Large intestine (tissue), 3 donors: Measurements from ENCODE around the gene INTS13. TPM values are rescaled to one million over a fixed set of nuclear protein-coding genes. Genes with fewer than 3 reads are reported as not detected.
"Not testable (repeated sequence)": the region's sequence is repeated elsewhere in the genome, so short reads cannot be mapped to it uniquely, and the experiment has no call there.

Source experiments
- DNase-seq, 2 donors: peaks; one replicate each; pipeline versions ENCODE4 v3.0.0 to v3.0.0-alpha.2; 2013
- H3K27ac ChIP-seq: one replicate; pipeline ENCODE4 v1.5.1; 2013; ENCODE audit warnings: low read length
- H3K27me3 ChIP-seq: 2 replicates; pipeline ENCODE4 v1.6.1; 2013; ENCODE audit warnings: low read length; ENCODE audit not compliant: control insufficient read depth, insufficient read depth
- H3K36me3 ChIP-seq: 2 replicates; pipeline ENCODE4 v1.6.1; 2013; ENCODE audit warnings: low read length; ENCODE audit not compliant: control insufficient read depth, insufficient read depth
- H3K4me1 ChIP-seq: one replicate; pipeline ENCODE4 v1.6.1; 2013; ENCODE audit warnings: low read length; ENCODE audit not compliant: control insufficient read depth, insufficient read depth
- H3K4me3 ChIP-seq: one replicate; pipeline ENCODE4 v1.5.1; 2013; ENCODE audit warnings: low read length
- H3K9me3 ChIP-seq: one replicate; pipeline ENCODE4 v1.6.1; 2013; ENCODE audit warnings: mild to moderate bottlenecking, low read depth, low read length, moderate library complexity; ENCODE audit not compliant: control insufficient read depth
- WGBS: methylation state at CpG from one replicate; pipeline ENCODE4 v1.1.5; 2013; ENCODE audit warnings: low lambda C conversion rate; ENCODE audit not compliant: insufficient coverage; 5-methylcytosine and 5-hydroxymethylcytosine counted together
- polyA plus RNA-seq: library from polyadenylated mRNA; unstranded; fragments of 120-200 nt; gene quantifications from one replicate; pipeline ENCODE4 v1.2.1, GENCODE V29; 2013

INTS13 gene
- polyA plus RNA-seq, 1 donor: 20.8 TPM

DNA sequence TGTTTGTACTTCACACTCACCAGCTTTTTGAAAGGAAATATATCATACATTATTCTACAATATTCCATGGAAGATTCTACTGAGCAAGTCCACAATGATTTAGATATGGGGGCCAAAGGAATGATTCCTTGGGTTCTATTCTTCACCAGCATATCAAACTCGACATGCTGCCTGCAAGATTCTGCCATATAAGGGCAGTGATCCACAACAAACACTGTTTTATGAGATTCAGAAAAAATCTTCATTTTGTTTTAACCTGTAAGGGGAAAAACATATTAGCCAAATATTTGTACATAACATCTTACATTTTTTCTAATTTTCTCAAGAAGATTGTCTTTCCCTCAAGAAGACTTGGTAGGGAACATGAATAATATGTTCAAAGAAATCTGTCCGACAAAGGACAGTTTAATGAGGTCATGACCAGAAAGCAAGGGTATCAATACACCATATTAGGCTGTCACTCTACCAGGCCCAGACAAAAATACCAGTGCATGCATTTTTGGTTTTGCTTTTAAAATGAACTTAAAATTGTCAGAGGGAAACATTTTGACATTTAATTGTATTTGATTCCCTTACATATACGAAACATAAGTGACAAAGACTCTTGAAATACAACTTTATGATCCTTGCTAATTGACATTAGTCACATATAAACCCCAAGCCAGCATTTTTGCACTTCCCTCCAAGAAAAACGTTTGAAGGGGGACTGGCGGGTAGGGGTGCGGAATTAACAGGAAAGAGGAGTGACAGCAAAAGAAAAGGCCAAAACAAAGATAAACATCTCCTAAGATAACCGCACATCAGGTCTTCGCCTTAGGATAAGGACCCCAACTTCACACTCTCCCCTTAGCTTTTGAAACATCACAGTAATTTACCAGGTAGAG is 980 bp downstream of the INTS13 start:
- no peaks in the 10 kb centered on the region for H3K27me3 ChIP-seq
- H3K36me3 ChIP-seq: no peaks in the 10 kb centered on the region
- no peaks in the 10 kb centered on the region for H3K9me3 ChIP-seq
- peak overlapping the region; percentile 98 for H3K4me3 ChIP-seq
- 0% methylated on average over 1 of the region's 8 CpGs for WGBS
- DNase-seq: peak in 1 of 2 donors; percentile 18
- peak overlapping the region; percentile 97 for H3K27ac ChIP-seq
- peaks cover 8% of the 10 kb centered on the region for H3K4me1 ChIP-seq

DNA sequence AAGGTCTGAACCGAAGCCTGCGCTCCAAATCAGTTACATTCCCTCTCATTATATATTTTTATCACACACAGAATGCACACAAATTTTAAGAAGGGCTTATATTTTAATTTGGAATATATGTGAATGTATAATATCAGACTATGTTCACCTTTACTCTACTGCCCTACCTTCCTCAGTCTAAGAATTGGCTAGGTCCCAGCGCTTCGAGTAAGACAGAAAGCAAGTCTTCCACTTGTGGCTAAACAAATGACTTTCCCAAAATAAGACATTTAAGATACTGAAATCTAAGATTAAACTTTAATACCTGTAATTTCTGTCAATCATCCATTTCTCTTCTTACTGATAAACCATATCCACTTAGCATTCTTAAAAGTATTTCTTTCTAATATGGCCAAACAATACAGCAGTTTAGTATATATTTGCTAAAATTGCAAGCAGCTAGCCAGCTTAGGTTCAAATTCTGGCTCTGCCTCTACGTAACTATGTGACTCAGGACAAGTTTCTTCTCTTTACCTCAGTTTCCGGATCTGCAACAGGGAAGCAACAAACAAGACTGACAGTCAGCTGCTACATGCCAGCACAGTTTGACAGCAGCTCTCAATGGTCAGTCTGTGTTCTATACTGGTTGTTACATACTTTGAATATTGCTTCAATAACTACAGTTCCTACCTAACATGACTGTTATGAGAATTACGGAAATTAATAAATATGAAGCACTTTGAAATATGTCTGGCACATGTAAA is 2.0 kb downstream of the INTS13 start:
- no peaks in the 10 kb centered on the region for H3K27me3 ChIP-seq
- H3K36me3 ChIP-seq: peaks cover 3% of the 10 kb centered on the region
- H3K9me3 ChIP-seq: no peaks in the 10 kb centered on the region
- no peak for DNase-seq
- H3K27ac ChIP-seq: no peak overlapping the region
- H3K4me3 ChIP-seq: no peak overlapping the region
- H3K4me1 ChIP-seq: peaks cover 8% of the 10 kb centered on the region
- no CpG with 5 or more reads among the region's 7 CpGs for WGBS

DNA sequence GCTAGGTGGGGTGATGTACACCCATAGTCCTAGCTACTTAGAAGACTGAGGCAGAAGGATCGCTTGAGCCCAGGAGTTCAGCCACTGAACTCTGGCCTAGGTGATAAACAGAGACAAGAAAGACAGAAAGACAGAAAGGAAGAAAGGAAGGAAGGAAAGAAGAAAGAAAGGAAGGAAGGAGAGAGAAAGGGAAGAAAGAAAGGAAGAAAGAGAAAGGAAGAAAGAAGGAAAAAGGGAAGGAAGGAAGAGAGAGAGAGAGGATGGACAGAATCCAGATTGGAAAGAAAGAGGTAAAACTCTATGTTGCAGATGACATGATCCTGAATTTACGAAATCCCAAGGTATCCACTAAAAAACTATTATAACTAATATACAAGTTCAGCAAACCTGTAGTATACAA is 8.2 kb downstream of the INTS13 start:
- Histone ChIP-seq H3K36me3 (peaks cover 27% of the 10 kb centered on the region), H3K27me3 (no peaks in the 10 kb centered on the region), H3K4me1 (no peaks in the 10 kb centered on the region), H3K4me3 (no peak overlapping the region), H3K9me3 (no peaks in the 10 kb centered on the region), H3K27ac (no peak overlapping the region)
- DNase-seq: no peak
- 100% methylated on average over 2 of the region's 2 CpGs for WGBS

DNA sequence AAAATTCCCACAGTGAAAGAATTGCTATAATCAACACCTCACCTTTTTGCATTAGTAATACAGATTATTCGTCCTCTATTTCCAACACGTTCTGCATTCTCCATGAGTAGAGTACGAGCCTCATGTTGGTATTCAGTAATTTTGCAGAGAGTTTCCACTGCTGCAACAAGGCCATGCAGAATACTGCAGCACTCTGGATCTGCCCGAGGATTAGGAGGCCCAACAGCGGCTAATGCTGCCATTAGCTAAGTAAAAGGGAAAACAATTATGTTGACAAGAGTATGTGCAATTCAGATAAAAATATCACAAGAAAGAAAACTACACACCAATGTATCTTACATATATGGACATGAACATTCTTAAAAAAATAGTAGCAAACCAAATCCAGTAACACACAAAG is 9.1 kb downstream of the INTS13 start:
- H3K27ac ChIP-seq: no peak overlapping the region
- no peak for DNase-seq
- WGBS: no CpG with 5 or more reads among the region's 5 CpGs
- H3K4me1 ChIP-seq: no peaks in the 10 kb centered on the region
- peaks cover 29% of the 10 kb centered on the region for H3K36me3 ChIP-seq
- H3K9me3 ChIP-seq: no peaks in the 10 kb centered on the region
- H3K4me3 ChIP-seq: no peak overlapping the region
- no peaks in the 10 kb centered on the region for H3K27me3 ChIP-seq

DNA sequence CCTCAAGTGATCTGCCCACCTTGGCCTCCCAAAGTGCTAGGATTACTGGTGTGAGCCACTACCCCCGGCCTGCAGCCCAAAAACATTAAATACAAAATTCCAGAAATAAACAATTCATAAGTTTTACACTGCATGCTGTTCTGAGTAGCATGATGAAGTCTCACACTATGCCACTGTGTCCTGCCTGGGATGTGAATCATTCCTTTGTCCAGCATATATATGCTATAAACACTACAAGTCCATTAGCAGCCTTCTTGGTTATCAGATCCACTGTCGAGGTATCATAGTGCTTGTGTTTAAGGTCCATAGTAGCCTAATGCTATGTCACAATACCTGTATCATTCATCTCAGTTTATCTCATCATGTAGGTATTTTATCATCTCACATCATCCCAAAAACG is 15.9 kb downstream of the INTS13 start:
- Histone ChIP-seq H3K4me1 (no peaks in the 10 kb centered on the region), H3K9me3 (no peaks in the 10 kb centered on the region), H3K36me3 (peaks cover 29% of the 10 kb centered on the region), H3K27me3 (no peaks in the 10 kb centered on the region), H3K27ac (no peak overlapping the region), H3K4me3 (no peak overlapping the region)
- no peak for DNase-seq
- 100% methylated on average over 1 of the region's 3 CpGs for WGBS

DNA sequence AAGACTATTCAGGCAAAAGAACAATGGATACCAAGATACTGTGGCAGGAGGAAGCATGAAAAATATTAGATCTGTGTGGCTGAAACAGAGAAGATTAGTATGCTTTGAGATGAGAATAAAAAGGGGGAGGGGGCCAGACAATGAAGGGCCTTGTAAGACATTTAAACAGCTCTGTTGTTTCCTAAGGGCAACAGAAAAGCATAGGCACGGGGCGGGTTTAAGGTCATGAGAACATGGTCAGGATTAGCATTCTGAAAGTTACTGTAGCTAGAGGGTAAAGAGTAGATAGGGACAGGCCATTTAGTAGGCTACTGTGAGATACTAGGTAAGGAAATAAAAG is 18.6 kb downstream of the INTS13 start:
- Histone ChIP-seq H3K27me3 (no peaks in the 10 kb centered on the region), H3K36me3 (peaks cover 35% of the 10 kb centered on the region)
- WGBS: no CpG with 5 or more reads among the region's 2 CpGs

DNA sequence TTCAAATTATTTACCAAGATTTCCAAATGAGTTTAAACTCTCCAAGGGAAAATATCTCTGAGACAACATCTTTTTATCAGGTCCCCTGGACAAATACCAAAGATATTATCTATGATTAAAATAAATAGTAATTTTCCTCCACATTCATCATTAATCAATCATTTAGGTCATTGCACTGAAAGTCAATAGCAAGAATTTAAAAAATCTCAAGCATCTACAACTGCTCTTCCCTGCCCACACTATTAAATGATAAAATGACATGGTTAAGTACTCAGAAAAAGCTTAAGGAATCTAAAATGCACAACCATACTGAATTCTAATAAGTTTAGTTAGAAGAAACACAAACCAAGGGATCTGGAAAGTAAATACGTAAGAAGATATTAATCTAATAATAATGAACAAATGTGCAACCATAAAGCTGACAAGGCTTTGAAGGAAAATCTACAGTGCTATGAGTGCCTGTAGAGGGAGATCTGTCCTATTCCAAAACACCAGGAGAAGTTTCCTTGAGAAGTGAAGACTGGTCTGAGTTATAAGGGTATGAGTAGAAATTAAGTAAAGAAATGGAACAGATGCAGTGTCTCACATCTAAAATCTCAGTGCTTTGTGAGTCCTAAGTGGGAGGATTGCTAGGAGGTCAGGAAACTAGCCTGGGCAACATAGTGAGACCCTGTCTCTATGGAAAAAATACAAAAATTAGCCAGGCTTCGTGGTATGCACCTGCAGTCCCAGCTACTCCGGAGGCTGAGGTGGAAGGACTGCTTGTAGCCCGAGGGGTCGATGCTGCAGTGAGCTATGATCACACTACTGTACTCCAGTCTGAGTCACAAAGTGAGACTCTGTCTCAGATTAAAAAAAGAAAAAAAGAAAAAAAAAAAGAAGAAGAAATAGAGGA is 19.2 kb downstream of the INTS13 start:
- Histone ChIP-seq H3K27me3 (no peaks in the 10 kb centered on the region), H3K4me3 (no peak overlapping the region), H3K4me1 (no peaks in the 10 kb centered on the region), H3K9me3 (no peaks in the 10 kb centered on the region), H3K27ac (no peak overlapping the region), H3K36me3 (peaks cover 33% of the 10 kb centered on the region)
- no peak for DNase-seq
- 88% methylated on average over 5 of the region's 5 CpGs for WGBS

More for the DNA sequence above, 18.6 kb downstream of the INTS13 start:
- Histone ChIP-seq H3K4me1 (no peaks in the 10 kb centered on the region), H3K9me3 (no peaks in the 10 kb centered on the region), H3K4me3 (no peak overlapping the region), H3K27ac (no peak overlapping the region)
- no peak for DNase-seq

DNA sequence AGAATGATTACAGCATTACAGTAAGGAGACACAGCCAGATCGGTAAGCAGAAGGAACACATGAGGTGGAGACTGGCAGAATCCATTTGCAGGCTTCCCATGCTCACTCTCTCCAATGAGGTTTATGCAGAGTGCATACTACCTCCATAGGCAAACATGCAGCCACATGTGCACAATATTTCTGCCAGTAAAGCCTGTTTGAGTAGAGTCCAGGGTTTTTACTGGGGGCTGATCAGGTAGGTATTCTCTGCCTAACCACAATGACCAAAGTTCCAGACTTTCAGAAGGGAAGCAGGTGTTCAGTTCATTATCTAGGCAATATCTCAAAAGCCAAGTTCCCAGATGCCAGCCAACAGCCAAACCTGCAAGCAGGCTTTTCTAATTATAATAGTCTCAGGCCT is 31.1 kb downstream of the INTS13 start:
- no peak overlapping the region for H3K4me3 ChIP-seq
- H3K9me3 ChIP-seq: no peaks in the 10 kb centered on the region
- H3K4me1 ChIP-seq: no peaks in the 10 kb centered on the region
- DNase-seq: peak in 1 of 2 donors; percentile 11
- H3K27ac ChIP-seq: no peak overlapping the region
- H3K27me3 ChIP-seq: no peaks in the 10 kb centered on the region
- WGBS: no CpG with 5 or more reads among the region's 1 CpG
- H3K36me3 ChIP-seq: peaks cover 22% of the 10 kb centered on the region

DNA sequence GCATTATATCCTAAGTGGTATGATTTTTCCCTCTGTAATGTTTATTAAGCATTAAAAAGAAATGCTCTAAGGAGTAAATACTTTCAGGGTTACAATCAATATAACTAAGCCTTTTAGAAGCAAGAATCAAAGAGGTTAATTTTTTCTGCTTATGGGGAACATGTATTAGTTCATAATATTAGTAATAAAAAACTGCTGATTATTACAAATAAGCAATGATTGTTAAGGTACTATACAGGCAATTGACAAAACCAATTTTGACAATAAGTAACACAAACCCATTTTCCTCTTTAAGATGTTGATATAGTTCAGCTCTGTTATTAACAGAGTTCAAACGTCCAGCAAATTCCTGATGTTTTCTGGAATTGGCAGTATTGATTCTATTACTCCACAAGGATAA is 31.8 kb downstream of the INTS13 start:
- H3K4me3 ChIP-seq: no peak overlapping the region
- WGBS: 83% methylated on average over 1 of the region's 1 CpG
- no peaks in the 10 kb centered on the region for H3K9me3 ChIP-seq
- no peak for DNase-seq
- H3K27me3 ChIP-seq: no peaks in the 10 kb centered on the region
- H3K36me3 ChIP-seq: peaks cover 21% of the 10 kb centered on the region
- H3K4me1 ChIP-seq: no peaks in the 10 kb centered on the region
- no peak overlapping the region for H3K27ac ChIP-seq

DNA sequence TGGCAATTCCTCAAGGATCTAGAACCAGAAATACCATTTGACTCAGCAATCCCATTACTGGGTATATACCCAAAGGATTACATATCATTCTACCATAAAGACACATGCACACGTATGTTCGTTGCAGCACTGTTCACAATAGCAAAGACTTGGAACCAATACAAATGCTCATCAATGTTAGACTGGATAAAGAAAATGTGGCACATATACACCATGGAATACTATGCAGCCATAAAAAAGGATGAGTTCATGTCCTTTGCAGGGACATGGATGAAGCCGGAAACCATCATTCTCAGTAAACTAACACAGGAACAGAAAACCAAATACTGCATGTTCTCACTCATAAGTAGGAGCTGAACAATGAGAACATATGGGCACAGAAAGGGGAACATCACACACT is 34.4 kb downstream of the INTS13 start:
- not testable (repeated sequence) for H3K4me1 ChIP-seq, H3K27me3 ChIP-seq, H3K27ac ChIP-seq, DNase-seq, H3K9me3 ChIP-seq, H3K4me3 ChIP-seq
- H3K36me3 ChIP-seq: peaks cover 17% of the 10 kb centered on the region
- no CpG with 5 or more reads among the region's 3 CpGs for WGBS
